H1 (cell line): ENCODE measurements around the gene ATOH7.

Source experiments
- ASH2L ChIP-seq: fragments of 200-600, 300-600 bp; sonication (generic); IDR thresholded peaks from one replicate; pipeline ENCODE4 v1.7.1; 2017; ENCODE audit warnings: low read length
- CTCF ChIP-seq, 3 experiments: IDR thresholded peaks; 1 replicate in 2 of 3; 2 replicates in 1 of 3; pipeline versions ENCODE4 v1.5.1 to v1.6.1; 2011; ENCODE audit warnings: low read length in 3 of 3, mild to moderate bottlenecking in 3 of 3, inconsistent platforms in 2 of 3, low read depth in 1 of 3, moderate library complexity in 1 of 3; ENCODE audit not compliant: insufficient read depth in 1 of 3; ENCODE audit errors: control extremely low read depth in 1 of 3
- EP300 ChIP-seq, 2 experiments: IDR thresholded peaks; 1 replicate in 1 of 2; 2 replicates in 1 of 2; pipeline ENCODE4 v1.6.1; 2011 to 2012; ENCODE audit warnings: low read depth in 2 of 2, low read length in 2 of 2, mild to moderate bottlenecking in 2 of 2, borderline replicate concordance in 1 of 2, inconsistent platforms in 1 of 2, moderate library complexity in 1 of 2
- POLR2AphosphoS5 ChIP-seq: IDR thresholded peaks from 2 replicates; pipeline ENCODE4 v1.6.1; 2011; ENCODE audit warnings: low read depth, low read length
- RXRA ChIP-seq: IDR thresholded peaks from 2 replicates; pipeline ENCODE4 v1.6.1; 2011; ENCODE audit warnings: low read depth, mild to moderate bottlenecking, low read length, moderate library complexity; ENCODE audit not compliant: insufficient read depth
- SIN3A ChIP-seq, 2 experiments: IDR thresholded peaks in 1 of 2; conservative IDR thresholded peaks in 1 of 2; 2 replicates each; pipeline ENCODE4 v1.6.1; 2011 to 2012; ENCODE audit warnings: low read length in 2 of 2, improper control_type of control experiment in 1 of 2, low read depth in 1 of 2, mild to moderate bottlenecking in 1 of 2
- TBP ChIP-seq: IDR thresholded peaks from 2 replicates; pipeline ENCODE4 v1.6.1; 2011; ENCODE audit warnings: low read depth, low read length, improper control_type of control experiment

- no peak for TF ChIP-seq SIN3A (conservative IDR thresholded peaks at IDR 0.05 in 1 of 2, IDR thresholded peaks at IDR 0.05 in 1 of 2; ENCODE audit: low read depth in 1 of 2, low read length in 2 of 2)
- no peak for TF ChIP-seq TBP
- TF ChIP-seq CTCF (IDR thresholded peaks at IDR 0.05; ENCODE audit: control extremely low read depth in 1 of 3, insufficient read depth in 1 of 3, low read depth in 1 of 3, low read length in 3 of 3) = no peak
- no peak for TF ChIP-seq POLR2AphosphoS5
- TF ChIP-seq ASH2L = no peak
- TF ChIP-seq EP300 (IDR thresholded peaks at IDR 0.05; ENCODE audit: borderline replicate concordance in 1 of 2, low read depth in 2 of 2, low read length in 2 of 2) = no peak
- no peak for TF ChIP-seq RXRA
Observed at GRCh38 chr10:68188835-68189234, 43.1 kb downstream of the ATOH7 start.
